Naive thymus-derived CD4-positive, alpha-beta T cell (primary cell): ENCODE measurements around the gene KLF1. TPM values are rescaled to one million over a fixed set of nuclear protein-coding genes. Genes with fewer than 3 reads are reported as not detected.

Experiments
- ATAC-seq: fragments of 150-1000 bp; cut with Tn5 transposase; 2 replicates; pipeline ENCODE4 v1.10.0; 2021; ENCODE audit warnings: mild to moderate bottlenecking, moderate library complexity
- CTCF ChIA-PET: fragments of 350-600 bp; sonication (Branson Sonifier 250); formaldehyde crosslinking; loops from one replicate; lab custom pipeline; 2021; ENCODE audit warnings: antibody characterized with exemption; lab: Charles Lee
- POLR2A ChIA-PET: fragments of 350-600 bp; sonication (Branson Sonifier 250); formaldehyde crosslinking; loops from one replicate; lab custom pipeline; 2021; ENCODE audit warnings: antibody characterized with exemption, inconsistent platforms; lab: Charles Lee
- DNase-seq, 9 donors: peaks; one replicate each; pipeline versions ENCODE4 v3.0.0 to v3.0.0-alpha.2; 2020 to 2022; ENCODE audit warnings: mixed read lengths in 1 of 9
- H3K27ac ChIP-seq: one replicate; pipeline ENCODE4 v1.7.0; 2013; ENCODE audit warnings: mild to moderate bottlenecking, low read depth, low read length, moderate library complexity
- H3K27me3 ChIP-seq, 2 donors: one replicate each; pipeline ENCODE4 v1.7.0; 2013; ENCODE audit warnings: low read length in 2 of 2, mild to moderate bottlenecking in 2 of 2, moderate library complexity in 2 of 2; ENCODE audit not compliant: control insufficient read depth in 2 of 2, insufficient read depth in 2 of 2
- H3K36me3 ChIP-seq, 3 experiments: 1 replicate in 2 of 3; 2 replicates in 1 of 3; pipeline ENCODE4 v1.7.0; 2013; ENCODE audit warnings: low read length in 3 of 3, mild to moderate bottlenecking in 3 of 3, moderate library complexity in 1 of 3; ENCODE audit not compliant: insufficient read depth in 3 of 3, control insufficient read depth in 2 of 3
- H3K4me1 ChIP-seq, 2 donors: one replicate each; pipeline ENCODE4 v1.7.0; 2013; ENCODE audit warnings: low read length in 2 of 2, mild to moderate bottlenecking in 2 of 2, moderate library complexity in 1 of 2; ENCODE audit not compliant: control insufficient read depth in 2 of 2, insufficient read depth in 2 of 2
- H3K4me3 ChIP-seq: 2 replicates; pipeline ENCODE4 v1.7.0; 2013; ENCODE audit warnings: mild to moderate bottlenecking, low read length
- H3K9me3 ChIP-seq, 3 experiments: 1 replicate in 2 of 3; 2 replicates in 1 of 3; pipeline ENCODE4 v1.7.0; 2013; ENCODE audit warnings: low read length in 3 of 3; ENCODE audit not compliant: control insufficient read depth in 2 of 3
- H3K27ac Mint-ChIP-seq, 9 donors: one replicate each; pipeline ENCODE4 v1.8.0; 2020 to 2022; ENCODE audit warnings: mixed read lengths in 9 of 9, mild to moderate bottlenecking in 8 of 9, moderate library complexity in 5 of 9, inconsistent platforms in 2 of 9
- H3K27me3 Mint-ChIP-seq, 5 donors: one replicate each; pipeline ENCODE4 v1.8.0; 2021 to 2022; ENCODE audit warnings: mixed read lengths in 5 of 5, mild to moderate bottlenecking in 1 of 5
- H3K36me3 Mint-ChIP-seq, 5 donors: one replicate each; pipeline ENCODE4 v1.8.0; 2020 to 2022; ENCODE audit warnings: mixed read lengths in 5 of 5, mild to moderate bottlenecking in 3 of 5, inconsistent platforms in 1 of 5
- H3K4me1 Mint-ChIP-seq, 7 donors: one replicate each; pipeline ENCODE4 v1.8.0; 2020 to 2022; ENCODE audit warnings: mixed read lengths in 7 of 7, mild to moderate bottlenecking in 3 of 7, inconsistent platforms in 1 of 7
- H3K4me3 Mint-ChIP-seq, 10 donors: one replicate each; pipeline ENCODE4 v1.8.0; 2020 to 2022; ENCODE audit warnings: mild to moderate bottlenecking in 10 of 10, mixed read lengths in 10 of 10, moderate library complexity in 6 of 10, inconsistent platforms in 2 of 10
- H3K9me3 Mint-ChIP-seq, 11 donors: one replicate each; pipeline ENCODE4 v1.8.0; 2020 to 2022; ENCODE audit warnings: mixed read lengths in 11 of 11, mild to moderate bottlenecking in 4 of 11, inconsistent platforms in 1 of 11, moderate library complexity in 1 of 11
- intact Hi-C, 2 donors: fragments of 100-400 bp; cut with micrococcal nuclease; formaldehyde crosslinking; loops; one replicate each; pipeline ENCODE4 v1.15.1; 2023
- polyA plus RNA-seq, 2 donors: library from polyadenylated mRNA; unstranded; fragments of 300-500 nt; fragmentation: Illumina TruSeq; gene quantifications; one replicate each; pipeline ENCODE4 v1.2.3, GENCODE V29; 2021
- total RNA-seq, 6 experiments: library from RNA in 5 of 6; stranded (reverse) in 5 of 6; gene quantifications; 1 replicate in 5 of 6; 2 replicates in 1 of 6; pipeline ENCODE4 v1.2.3 and lab custom pipeline; 2021 to 2026

KLF1 gene
- total and polyA plus RNA-seq, 7 experiments from 2014 or later: 0.32 to 0.41 TPM; not detected in 5

DNA sequence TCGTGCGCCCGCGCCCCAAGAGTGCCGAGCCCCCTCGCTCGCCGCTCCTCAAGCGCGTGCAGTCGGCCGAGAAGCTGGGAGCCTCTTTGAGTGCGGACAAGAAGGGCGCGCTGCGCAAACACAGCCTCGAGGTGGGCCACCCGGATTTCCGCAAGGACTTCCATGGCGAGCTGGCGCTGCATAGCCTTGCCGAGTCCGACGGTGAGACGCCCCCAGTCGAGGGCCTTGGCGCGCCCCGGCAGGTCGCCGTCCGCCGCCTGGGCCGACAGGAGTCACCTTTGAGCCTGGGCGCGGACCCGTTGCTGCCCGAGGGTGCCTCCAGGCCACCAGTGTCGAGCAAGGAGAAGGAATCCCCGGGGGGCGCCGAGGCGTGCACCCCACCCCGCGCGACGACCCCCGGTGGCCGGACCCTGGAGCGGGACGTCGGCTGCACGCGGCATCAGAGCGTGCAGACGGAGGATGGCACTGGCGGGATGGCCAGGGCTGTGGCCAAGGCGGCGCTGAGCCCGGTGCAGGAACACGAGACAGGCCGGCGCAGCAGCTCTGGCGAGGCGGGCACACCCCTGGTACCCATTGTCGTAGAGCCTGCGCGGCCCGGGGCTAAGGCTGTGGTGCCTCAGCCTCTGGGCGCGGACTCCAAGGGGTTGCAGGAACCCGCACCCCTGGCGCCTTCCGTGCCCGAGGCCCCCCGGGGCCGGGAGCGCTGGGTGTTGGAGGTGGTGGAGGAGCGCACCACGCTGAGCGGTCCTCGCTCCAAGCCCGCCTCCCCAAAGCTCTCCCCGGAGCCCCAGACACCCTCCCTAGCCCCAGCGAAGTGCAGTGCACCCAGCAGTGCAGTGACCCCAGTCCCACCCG, 12.9 kb downstream of the KLF1 start:
- Histone ChIP-seq H3K36me3 (peaks cover 4 to 42% (median 6%) of the 10 kb centered on the region in 3 experiments), H3K9me3 (no peaks in the 10 kb centered on the region), H3K4me1 (no peaks in the 10 kb centered on the region), H3K27me3 (no peaks in the 10 kb centered on the region), H3K4me3 (no peak overlapping the region), H3K27ac (no peak overlapping the region)
- Mint-ChIP-seq H3K27ac (no peak overlapping the region), H3K4me3 (no peak overlapping the region), H3K27me3 (peaks cover 0 to under 1% (median 0%) of the 10 kb centered on the region in 5 donors), H3K9me3 (peaks cover 0 to 3% (median 0%) of the 10 kb centered on the region in 11 donors), H3K36me3 (peaks cover 3 to 37% (median 21%) of the 10 kb centered on the region in 5 donors), H3K4me1 (peaks cover 0 to 15% (median 5%) of the 10 kb centered on the region in 7 donors)
- ChIA-PET CTCF (no interaction called here), POLR2A (interaction anchor here (1.1 to 1.6 kb wide), 3 partner anchors 8 to 17 kb away, joined by 3 to 6 read pairs (median 3); partner anchors contain the start of genes DNASE2 and GCDH)
- ATAC-seq (no peak), DNase-seq (no peak)
- intact Hi-C loops: no loop called here

DNA sequence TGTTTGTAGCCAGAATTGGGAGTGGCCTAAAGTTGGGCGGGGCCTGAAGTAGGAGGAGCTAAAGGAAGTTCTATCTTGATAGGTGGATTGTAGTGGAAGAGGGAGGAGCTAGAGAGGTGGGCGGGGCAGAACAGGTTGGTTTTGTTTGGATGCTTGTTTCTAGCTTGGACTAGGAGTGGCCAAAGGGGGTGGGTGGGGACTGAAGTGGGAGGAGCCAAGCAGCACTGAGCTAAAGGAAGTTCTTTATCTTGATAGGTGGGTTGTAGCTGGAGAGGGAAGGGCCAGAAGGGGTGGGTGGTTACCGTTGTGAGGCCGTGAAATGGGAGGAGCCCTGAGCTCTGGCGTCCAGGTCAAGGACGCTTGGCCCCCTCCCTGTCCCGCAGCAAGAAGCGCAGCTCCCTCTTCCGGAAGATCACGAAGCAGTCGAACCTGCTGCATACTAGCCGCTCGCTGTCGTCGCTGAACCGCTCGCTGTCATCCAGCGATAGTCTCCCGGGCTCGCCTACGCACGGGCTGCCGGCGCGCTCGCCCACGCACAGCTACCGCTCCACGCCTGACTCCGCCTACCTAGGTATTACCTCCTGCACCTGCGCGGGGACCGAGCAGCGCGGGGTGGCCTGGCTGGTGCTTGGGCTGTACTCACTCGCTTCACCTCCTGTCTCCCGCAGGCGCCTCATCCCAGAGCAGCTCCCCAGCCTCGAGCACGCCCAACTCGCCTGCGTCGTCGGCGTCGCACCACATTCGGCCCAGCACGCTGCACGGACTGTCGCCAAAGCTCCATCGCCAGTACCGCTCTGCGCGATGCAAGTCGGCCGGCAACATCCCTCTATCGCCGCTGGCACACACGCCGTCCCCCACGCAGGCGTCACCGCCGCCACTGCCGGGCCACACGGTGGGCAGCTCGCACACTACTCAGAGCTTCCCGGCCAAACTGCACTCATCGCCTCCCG, 13.8 kb downstream of the KLF1 start:
- H3K27me3 Mint-ChIP-seq: peaks cover 0 to 3% (median 0%) of the 10 kb centered on the region in 5 donors
- H3K27ac Mint-ChIP-seq: peak overlapping the region in 4 of 9 donors; percentile 28 to 71 (median 62)

DNA sequence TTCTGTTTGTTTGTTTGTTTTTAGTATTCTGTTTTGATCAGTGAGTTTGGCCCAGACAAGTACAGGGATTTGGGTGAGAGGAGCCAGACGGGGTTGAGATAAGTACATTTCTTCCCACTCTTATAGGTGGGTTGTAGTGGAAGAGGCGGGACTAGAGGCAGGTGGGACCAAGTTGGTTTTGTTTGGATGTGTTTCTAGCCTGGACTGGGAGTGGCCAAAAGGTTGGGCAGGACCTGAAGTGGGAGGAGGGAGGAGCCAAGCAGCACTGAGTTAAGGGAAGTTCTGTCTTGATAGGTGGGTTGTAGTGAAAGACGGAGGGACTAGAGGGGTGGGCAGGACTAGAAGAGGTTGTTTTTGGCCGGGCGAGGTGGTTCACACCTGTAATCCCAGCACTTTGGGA, 14.7 kb downstream of the KLF1 start:
- CTCF ChIA-PET: interaction anchor here (0.7 kb wide), 1 partner anchor 38 kb away, joined by 3 read pairs; the partner anchor contains the start of gene RTBDN
- H3K4me3 Mint-ChIP-seq: peak overlapping the region in 1 of 10 donors; percentile 21
- no peak for ATAC-seq

More for the DNA sequence above, 13.8 kb downstream of the KLF1 start:
- POLR2A ChIA-PET: interaction anchor here (0.7 to 1.6 kb wide), 6 partner anchors 9 to 233 kb away, joined by 3 to 6 read pairs (median 4); partner anchors contain the start of genes DNASE2, GCDH, JUNB and KLF1
- Mint-ChIP-seq H3K36me3 (peaks cover 3 to 31% (median 21%) of the 10 kb centered on the region in 5 donors), H3K4me3 (peak overlapping the region in 6 of 10 donors; percentile 35 to 70 (median 56)), H3K9me3 (peaks cover 0 to 3% (median 0%) of the 10 kb centered on the region in 11 donors), H3K4me1 (peaks cover 0 to 9% (median 5%) of the 10 kb centered on the region in 7 donors)
- Histone ChIP-seq H3K27me3 (no peaks in the 10 kb centered on the region), H3K4me1 (no peaks in the 10 kb centered on the region), H3K36me3 (peaks cover 3 to 36% (median 3%) of the 10 kb centered on the region in 3 experiments), H3K27ac (no peak overlapping the region), H3K9me3 (no peaks in the 10 kb centered on the region), H3K4me3 (no peak overlapping the region)
- intact Hi-C loops: no loop called here
- peak in 8 of 9 donors; percentile 28 to 79 (median 52) for DNase-seq
- CTCF ChIA-PET: interaction anchor here (0.6 to 0.7 kb wide), 2 partner anchors 39 to 58 kb away, joined by 3 read pairs; partner anchors contain the start of gene RTBDN
- ATAC-seq: peak; percentile 81

DNA sequence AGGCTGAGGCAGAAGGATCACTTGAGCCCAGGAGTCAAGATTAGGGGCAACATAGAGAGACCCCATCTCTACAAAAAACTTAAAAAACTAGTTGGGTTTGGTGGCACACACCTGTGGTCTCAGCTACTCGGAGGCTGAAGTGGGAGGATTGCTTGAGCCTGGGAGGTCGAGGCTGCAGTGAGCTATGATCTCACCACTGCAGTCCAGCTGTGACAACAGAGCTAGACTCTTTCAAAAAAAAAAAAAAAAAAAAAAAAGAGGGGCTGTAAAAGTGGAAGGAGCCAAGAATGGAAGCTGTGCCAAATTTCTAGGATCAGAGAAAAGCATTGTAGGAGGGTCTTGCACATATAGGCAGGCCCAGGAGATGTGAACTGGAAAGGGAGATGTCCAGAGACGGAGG, 15.3 kb downstream of the KLF1 start:
- H3K4me3 ChIP-seq: no peak overlapping the region
- H3K36me3 ChIP-seq: peaks cover 0 to 24% (median 0%) of the 10 kb centered on the region in 3 experiments
- Mint-ChIP-seq H3K27me3 (peaks cover 0 to 3% (median 0%) of the 10 kb centered on the region in 5 donors), H3K4me3 (no peak overlapping the region), H3K36me3 (peaks cover 3 to 26% (median 17%) of the 10 kb centered on the region in 5 donors), H3K4me1 (peaks cover 6 to 16% (median 12%) of the 10 kb centered on the region in 7 donors), H3K9me3 (peaks cover 0 to 3% (median 0%) of the 10 kb centered on the region in 11 donors), H3K27ac (no peak overlapping the region)
- intact Hi-C loops: no loop called here
- ATAC-seq (no peak), DNase-seq (no peak)
- no peaks in the 10 kb centered on the region for H3K9me3 ChIP-seq
- H3K27ac ChIP-seq: no peak overlapping the region
- no peaks in the 10 kb centered on the region for H3K27me3 ChIP-seq
- ChIA-PET CTCF (no interaction called here), POLR2A (no interaction called here)
- peaks cover 0 to 4% of the 10 kb centered on the region in 2 donors for H3K4me1 ChIP-seq

More for the DNA sequence above, 14.7 kb downstream of the KLF1 start:
- peaks cover 3 to 28% (median 17%) of the 10 kb centered on the region in 5 donors for H3K36me3 Mint-ChIP-seq
- H3K4me1 ChIP-seq: peaks cover 0 to 4% of the 10 kb centered on the region in 2 donors
- H3K27me3 ChIP-seq: no peaks in the 10 kb centered on the region
- DNase-seq: no peak
- H3K9me3 Mint-ChIP-seq: peaks cover 0 to 3% (median 0%) of the 10 kb centered on the region in 11 donors
- intact Hi-C loops: no loop called here
- peaks cover under 1 to 12% (median 6%) of the 10 kb centered on the region in 7 donors for H3K4me1 Mint-ChIP-seq
- H3K4me3 ChIP-seq: no peak overlapping the region
- peak overlapping the region in 2 of 9 donors; percentile 65 to 79 for H3K27ac Mint-ChIP-seq
- no peaks in the 10 kb centered on the region for H3K9me3 ChIP-seq
- POLR2A ChIA-PET: interaction anchor here (0.7 to 1.6 kb wide), 4 partner anchors 10 to 232 kb away, joined by 4 to 6 read pairs (median 4); partner anchors contain the start of genes DNASE2, JUNB and KLF1
- H3K27me3 Mint-ChIP-seq: peaks cover 0 to 3% (median 0%) of the 10 kb centered on the region in 5 donors
- peaks cover 0 to 29% (median 0%) of the 10 kb centered on the region in 3 experiments for H3K36me3 ChIP-seq
- no peak overlapping the region for H3K27ac ChIP-seq

DNA sequence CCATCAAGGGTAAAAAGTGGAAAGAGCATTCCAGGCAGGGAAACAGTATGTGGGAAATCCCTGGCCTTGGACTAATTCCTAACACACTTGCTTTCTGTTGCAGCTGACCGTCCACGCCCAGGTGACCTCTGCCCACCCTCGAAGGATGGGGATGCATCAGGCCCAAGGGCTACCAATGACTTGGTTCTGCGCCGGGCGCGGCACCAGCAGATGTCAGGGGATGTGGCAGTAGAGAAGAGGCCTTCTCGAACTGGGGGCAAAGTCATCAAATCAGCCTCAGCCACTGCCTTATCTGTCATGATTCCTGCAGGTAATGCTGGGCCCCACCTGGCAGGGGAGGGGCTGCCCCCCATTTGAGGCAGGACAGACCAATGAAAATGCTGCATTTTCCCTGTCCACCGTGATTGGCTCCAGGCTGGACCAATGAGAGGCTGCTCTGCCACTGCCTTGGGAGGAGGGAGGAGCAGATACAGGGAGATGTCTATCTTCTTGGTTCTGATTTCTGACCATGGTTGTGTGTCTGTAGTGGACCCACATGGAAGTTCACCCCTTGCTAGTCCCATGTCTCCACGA, 18.4 kb downstream of the KLF1 start:
- ChIA-PET POLR2A (no interaction called here), CTCF (no interaction called here)
- Histone ChIP-seq H3K4me3 (no peak overlapping the region), H3K9me3 (no peaks in the 10 kb centered on the region), H3K4me1 (peaks cover 0 to 4% of the 10 kb centered on the region in 2 donors), H3K27me3 (no peaks in the 10 kb centered on the region), H3K36me3 (no peaks in the 10 kb centered on the region), H3K27ac (no peak overlapping the region)
- Mint-ChIP-seq H3K27me3 (peaks cover 0 to 3% (median 0%) of the 10 kb centered on the region in 5 donors), H3K27ac (peak overlapping the region in 1 of 9 donors; percentile 61), H3K9me3 (peaks cover 0 to 3% (median 0%) of the 10 kb centered on the region in 11 donors), H3K4me1 (peaks cover 6 to 22% (median 14%) of the 10 kb centered on the region in 7 donors), H3K4me3 (peak overlapping the region in 7 of 10 donors; percentile 20 to 86 (median 59)), H3K36me3 (peaks cover 0 to 12% (median 11%) of the 10 kb centered on the region in 5 donors)
- intact Hi-C loops: no loop called here
- no peak for DNase-seq
- ATAC-seq: no peak
